SK-N-SH treated with all-trans-retinoic acid at 6 μM for 48 hours (cell line): ENCODE measurements around the gene NMRK1.

Experiments
- ARNTL ChIP-seq: fragments of 450-650 bp; formaldehyde crosslinking; IDR thresholded peaks from 2 replicates; pipeline ENCODE4 v1.5.0; 2020; ENCODE audit warnings: low read depth, mild to moderate bottlenecking, moderate library complexity, borderline replicate concordance
- BACH2 ChIP-seq: fragments of 250-450 bp; sonication (Bioruptor Pico); IDR thresholded peaks from 2 replicates; pipeline ENCODE4 v1.9.0; 2021; ENCODE audit warnings: mild to moderate bottlenecking, borderline replicate concordance
- ISL1 ChIP-seq: fragments of 250-450 bp; sonication (Bioruptor Pico); IDR thresholded peaks from 2 replicates; pipeline ENCODE4 v2.1.2; 2022; ENCODE audit warnings: mild to moderate bottlenecking, moderate library complexity
- OSR1 ChIP-seq: fragments of 250-450 bp; sonication (Bioruptor Pico); IDR thresholded peaks from 2 replicates; pipeline ENCODE4 v1.8.0; 2022; ENCODE audit warnings: moderate library complexity, mild to moderate bottlenecking, inconsistent platforms
- RARB ChIP-seq: fragments of 250-450 bp; sonication (Bioruptor Pico); IDR thresholded peaks from 2 replicates; pipeline ENCODE4 v1.8.0; 2021; ENCODE audit warnings: mild to moderate bottlenecking, moderate library complexity
- TOX ChIP-seq: fragments of 250-450 bp; sonication (Bioruptor Pico); IDR thresholded peaks from 2 replicates; pipeline ENCODE4 v1.8.0; 2021; ENCODE audit warnings: mild to moderate bottlenecking, moderate library complexity, borderline replicate concordance
- ZFP30 ChIP-seq: fragments of 450-650 bp; formaldehyde crosslinking; IDR thresholded peaks from 2 replicates; pipeline ENCODE4 v1.5.0; 2022; ENCODE audit warnings: mild to moderate bottlenecking, moderate library complexity
- ZNF565 ChIP-seq: fragments of 450-650 bp; formaldehyde crosslinking; conservative IDR thresholded peaks from 2 replicates; pipeline ENCODE4 v1.5.0; 2020; ENCODE audit warnings: low read depth, mild to moderate bottlenecking, moderate library complexity
- TF ChIP-seq, protein P1 (sequence below): fragments of 250-450 bp; sonication (Bioruptor Pico); IDR thresholded peaks from 2 replicates; pipeline ENCODE4 v1.5.0; 2020; ENCODE audit warnings: mild to moderate bottlenecking, moderate library complexity
- TF ChIP-seq, protein P2 (sequence below): fragments of 250-450 bp; sonication (Bioruptor Pico); IDR thresholded peaks from 2 replicates; pipeline ENCODE4 v1.8.0; 2020; ENCODE audit warnings: mild to moderate bottlenecking, moderate library complexity, borderline replicate concordance
- TF ChIP-seq, protein P3 (sequence below): fragments of 250-450 bp; sonication (Bioruptor Pico); IDR thresholded peaks from 2 replicates; pipeline ENCODE4 v1.8.0; 2021; ENCODE audit warnings: low read depth, mild to moderate bottlenecking, moderate library complexity, borderline replicate concordance

DNA sequence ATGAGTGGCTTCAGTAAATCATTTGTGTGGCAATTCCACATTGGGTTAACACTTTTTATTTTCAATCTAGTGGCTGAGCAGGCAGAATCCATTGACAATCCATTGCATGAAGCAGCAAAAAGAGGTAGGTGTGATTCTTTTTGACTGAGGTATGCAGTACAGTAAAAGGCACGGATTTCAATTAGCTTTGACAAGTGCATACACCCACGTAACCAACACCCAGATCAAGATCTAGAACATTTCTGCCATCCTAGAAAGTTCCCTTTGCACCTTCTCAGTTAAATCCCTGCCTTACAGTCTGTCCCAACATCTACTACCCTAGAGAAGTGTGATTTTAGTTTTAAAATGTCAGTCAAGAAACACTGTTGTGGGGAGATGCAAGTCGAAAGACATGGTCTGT lies 43.7 kb upstream of the NMRK1 start:
- no peak for TF ChIP-seq ZFP30
- no peak for TF ChIP-seq ISL1 (CRISPR knock-in tag)
- TF ChIP-seq, protein P1, sequence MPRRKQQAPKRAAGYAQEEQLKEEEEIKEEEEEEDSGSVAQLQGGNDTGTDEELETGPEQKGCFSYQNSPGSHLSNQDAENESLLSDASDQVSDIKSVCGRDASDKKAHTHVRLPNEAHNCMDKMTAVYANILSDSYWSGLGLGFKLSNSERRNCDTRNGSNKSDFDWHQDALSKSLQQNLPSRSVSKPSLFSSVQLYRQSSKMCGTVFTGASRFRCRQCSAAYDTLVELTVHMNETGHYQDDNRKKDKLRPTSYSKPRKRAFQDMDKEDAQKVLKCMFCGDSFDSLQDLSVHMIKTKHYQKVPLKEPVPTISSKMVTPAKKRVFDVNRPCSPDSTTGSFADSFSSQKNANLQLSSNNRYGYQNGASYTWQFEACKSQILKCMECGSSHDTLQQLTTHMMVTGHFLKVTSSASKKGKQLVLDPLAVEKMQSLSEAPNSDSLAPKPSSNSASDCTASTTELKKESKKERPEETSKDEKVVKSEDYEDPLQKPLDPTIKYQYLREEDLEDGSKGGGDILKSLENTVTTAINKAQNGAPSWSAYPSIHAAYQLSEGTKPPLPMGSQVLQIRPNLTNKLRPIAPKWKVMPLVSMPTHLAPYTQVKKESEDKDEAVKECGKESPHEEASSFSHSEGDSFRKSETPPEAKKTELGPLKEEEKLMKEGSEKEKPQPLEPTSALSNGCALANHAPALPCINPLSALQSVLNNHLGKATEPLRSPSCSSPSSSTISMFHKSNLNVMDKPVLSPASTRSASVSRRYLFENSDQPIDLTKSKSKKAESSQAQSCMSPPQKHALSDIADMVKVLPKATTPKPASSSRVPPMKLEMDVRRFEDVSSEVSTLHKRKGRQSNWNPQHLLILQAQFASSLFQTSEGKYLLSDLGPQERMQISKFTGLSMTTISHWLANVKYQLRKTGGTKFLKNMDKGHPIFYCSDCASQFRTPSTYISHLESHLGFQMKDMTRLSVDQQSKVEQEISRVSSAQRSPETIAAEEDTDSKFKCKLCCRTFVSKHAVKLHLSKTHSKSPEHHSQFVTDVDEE (CRISPR knock-in tag), result no peak
- TF ChIP-seq RARB (CRISPR knock-in tag), result no peak
- no peak for TF ChIP-seq OSR1 (CRISPR knock-in tag)
- TF ChIP-seq ARNTL (CRISPR knock-in tag), result no peak
- TF ChIP-seq, protein P2, sequence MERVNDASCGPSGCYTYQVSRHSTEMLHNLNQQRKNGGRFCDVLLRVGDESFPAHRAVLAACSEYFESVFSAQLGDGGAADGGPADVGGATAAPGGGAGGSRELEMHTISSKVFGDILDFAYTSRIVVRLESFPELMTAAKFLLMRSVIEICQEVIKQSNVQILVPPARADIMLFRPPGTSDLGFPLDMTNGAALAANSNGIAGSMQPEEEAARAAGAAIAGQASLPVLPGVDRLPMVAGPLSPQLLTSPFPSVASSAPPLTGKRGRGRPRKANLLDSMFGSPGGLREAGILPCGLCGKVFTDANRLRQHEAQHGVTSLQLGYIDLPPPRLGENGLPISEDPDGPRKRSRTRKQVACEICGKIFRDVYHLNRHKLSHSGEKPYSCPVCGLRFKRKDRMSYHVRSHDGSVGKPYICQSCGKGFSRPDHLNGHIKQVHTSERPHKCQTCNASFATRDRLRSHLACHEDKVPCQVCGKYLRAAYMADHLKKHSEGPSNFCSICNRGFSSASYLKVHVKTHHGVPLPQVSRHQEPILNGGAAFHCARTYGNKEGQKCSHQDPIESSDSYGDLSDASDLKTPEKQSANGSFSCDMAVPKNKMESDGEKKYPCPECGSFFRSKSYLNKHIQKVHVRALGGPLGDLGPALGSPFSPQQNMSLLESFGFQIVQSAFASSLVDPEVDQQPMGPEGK (CRISPR knock-in tag), result no peak
- no peak for TF ChIP-seq ZNF565 (CRISPR knock-in tag)
- TF ChIP-seq, protein P3, sequence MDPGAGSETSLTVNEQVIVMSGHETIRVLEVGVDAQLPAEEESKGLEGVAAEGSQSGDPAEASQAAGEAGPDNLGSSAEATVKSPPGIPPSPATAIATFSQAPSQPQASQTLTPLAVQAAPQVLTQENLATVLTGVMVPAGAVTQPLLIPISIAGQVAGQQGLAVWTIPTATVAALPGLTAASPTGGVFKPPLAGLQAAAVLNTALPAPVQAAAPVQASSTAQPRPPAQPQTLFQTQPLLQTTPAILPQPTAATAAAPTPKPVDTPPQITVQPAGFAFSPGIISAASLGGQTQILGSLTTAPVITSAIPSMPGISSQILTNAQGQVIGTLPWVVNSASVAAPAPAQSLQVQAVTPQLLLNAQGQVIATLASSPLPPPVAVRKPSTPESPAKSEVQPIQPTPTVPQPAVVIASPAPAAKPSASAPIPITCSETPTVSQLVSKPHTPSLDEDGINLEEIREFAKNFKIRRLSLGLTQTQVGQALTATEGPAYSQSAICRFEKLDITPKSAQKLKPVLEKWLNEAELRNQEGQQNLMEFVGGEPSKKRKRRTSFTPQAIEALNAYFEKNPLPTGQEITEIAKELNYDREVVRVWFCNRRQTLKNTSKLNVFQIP (CRISPR knock-in tag), result no peak
- no peak for TF ChIP-seq TOX (CRISPR knock-in tag)
- no peak for TF ChIP-seq BACH2 (CRISPR knock-in tag)
